Breast epithelium (tissue), 3 donors: ENCODE results near the gene ZNF691.

Experiments used
- POLR2AphosphoS5 ChIP-seq, 3 donors: sonication (generic); formaldehyde crosslinking; IDR thresholded peaks; one replicate each; pipeline ENCODE4 v1.6.1; 2017; ENCODE audit warnings: antibody characterized with exemption in 3 of 3
- TF ChIP-seq, protein P1 (sequence below), 3 donors: fragments of 450-650 bp; IDR thresholded peaks; one replicate each; pipeline ENCODE4 v1.5.1; 2016 to 2017; ENCODE audit warnings: antibody characterized with exemption in 3 of 3, mild to moderate bottlenecking in 3 of 3, moderate library complexity in 3 of 3

GRCh38 chr1:42801832-42802473 is 44.5 kb upstream of the ZNF691 start:
- TF ChIP-seq, protein P1, sequence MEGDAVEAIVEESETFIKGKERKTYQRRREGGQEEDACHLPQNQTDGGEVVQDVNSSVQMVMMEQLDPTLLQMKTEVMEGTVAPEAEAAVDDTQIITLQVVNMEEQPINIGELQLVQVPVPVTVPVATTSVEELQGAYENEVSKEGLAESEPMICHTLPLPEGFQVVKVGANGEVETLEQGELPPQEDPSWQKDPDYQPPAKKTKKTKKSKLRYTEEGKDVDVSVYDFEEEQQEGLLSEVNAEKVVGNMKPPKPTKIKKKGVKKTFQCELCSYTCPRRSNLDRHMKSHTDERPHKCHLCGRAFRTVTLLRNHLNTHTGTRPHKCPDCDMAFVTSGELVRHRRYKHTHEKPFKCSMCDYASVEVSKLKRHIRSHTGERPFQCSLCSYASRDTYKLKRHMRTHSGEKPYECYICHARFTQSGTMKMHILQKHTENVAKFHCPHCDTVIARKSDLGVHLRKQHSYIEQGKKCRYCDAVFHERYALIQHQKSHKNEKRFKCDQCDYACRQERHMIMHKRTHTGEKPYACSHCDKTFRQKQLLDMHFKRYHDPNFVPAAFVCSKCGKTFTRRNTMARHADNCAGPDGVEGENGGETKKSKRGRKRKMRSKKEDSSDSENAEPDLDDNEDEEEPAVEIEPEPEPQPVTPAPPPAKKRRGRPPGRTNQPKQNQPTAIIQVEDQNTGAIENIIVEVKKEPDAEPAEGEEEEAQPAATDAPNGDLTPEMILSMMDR (IDR thresholded peaks at IDR 0.05) = no peak
- no peak for TF ChIP-seq POLR2AphosphoS5 (IDR thresholded peaks at IDR 0.05)
